ENCODE results near the gene KATNAL1.

Gene KATNAL1

DNA sequence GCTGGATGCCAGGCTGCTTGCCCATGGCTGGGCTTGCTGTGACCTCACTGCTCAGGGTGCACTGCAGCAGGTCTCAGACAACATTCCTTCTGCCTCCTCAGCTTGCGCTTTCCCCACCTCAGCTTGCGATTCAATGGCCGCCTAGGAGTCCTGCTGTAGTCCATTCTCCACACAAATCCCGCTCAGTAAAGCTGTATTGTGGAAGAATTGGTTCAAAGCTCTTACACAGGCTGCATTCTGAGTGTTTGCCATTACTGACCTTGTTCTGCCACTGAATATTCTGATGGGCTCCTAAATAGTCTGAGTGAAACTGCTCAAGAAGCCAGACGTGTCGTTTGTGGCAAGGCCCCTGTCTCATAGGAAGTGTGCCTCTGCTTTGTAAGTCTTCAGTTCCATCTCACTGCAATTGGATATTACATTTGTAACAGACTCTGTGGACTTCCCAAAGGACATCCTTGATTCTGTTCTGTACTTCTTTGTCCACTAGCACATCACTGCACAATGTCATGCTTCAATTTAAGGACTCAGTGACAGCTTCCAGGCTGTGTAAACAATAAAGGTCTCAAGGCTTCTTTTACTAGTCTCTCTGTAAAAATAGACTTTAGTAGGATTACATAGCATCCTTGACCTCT lies 49.8 kb downstream of the KATNAL1 start:
- ChIA-PET POLR2A (no interaction called here), CTCF (interaction anchor here (0.8 to 1.1 kb wide), 2 partner anchors 67 to 187 kb away, joined by 3 read pairs; no protein-coding TSS in a partner anchor)
- TF ChIP-seq, protein P1, sequence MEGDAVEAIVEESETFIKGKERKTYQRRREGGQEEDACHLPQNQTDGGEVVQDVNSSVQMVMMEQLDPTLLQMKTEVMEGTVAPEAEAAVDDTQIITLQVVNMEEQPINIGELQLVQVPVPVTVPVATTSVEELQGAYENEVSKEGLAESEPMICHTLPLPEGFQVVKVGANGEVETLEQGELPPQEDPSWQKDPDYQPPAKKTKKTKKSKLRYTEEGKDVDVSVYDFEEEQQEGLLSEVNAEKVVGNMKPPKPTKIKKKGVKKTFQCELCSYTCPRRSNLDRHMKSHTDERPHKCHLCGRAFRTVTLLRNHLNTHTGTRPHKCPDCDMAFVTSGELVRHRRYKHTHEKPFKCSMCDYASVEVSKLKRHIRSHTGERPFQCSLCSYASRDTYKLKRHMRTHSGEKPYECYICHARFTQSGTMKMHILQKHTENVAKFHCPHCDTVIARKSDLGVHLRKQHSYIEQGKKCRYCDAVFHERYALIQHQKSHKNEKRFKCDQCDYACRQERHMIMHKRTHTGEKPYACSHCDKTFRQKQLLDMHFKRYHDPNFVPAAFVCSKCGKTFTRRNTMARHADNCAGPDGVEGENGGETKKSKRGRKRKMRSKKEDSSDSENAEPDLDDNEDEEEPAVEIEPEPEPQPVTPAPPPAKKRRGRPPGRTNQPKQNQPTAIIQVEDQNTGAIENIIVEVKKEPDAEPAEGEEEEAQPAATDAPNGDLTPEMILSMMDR (IDR thresholded peaks at IDR 0.05; ENCODE audit: insufficient read depth, low read length, missing control alignments): no peak
- no peak overlapping the region for H3K4me3 ChIP-seq (ENCODE audit: low read depth, low read length)
- DNase-seq (ENCODE audit: low read depth, low spot score): no peak

DNA sequence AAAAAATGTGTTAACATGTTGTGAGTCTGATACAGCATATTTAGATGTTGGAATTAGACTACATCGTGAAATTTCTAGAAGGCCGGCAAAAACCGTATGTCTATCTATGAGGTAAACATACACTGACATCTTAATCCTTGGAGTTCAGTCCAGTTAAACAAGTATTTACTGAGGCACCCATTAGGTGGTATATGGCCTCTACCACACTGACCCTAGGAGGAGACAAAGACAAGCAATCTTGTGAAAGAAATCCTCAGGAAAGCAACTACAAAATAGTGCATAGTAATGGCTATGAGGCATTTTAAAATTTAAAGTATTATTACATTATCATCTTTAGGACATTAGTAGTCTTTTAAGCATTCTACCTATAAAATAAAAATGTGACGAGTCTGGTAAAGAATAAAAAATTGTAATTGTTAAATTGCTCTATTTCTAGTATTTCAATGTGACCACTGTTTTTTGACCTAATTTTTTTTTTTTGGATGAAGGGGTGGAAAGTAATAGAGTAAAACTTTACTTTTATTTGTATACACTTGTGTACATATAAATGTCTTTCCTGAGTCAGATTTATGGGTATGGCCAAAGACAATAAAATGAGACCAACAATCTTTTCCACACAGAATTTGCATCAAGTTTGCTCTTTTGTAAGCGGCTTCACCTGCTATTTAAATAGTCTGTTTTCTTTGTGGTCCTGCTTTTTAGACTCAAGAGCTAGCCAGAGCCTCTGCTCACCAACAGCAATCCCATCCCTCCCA lies 50.5 kb downstream of the KATNAL1 start:
- CTCF ChIA-PET: interaction anchor here (0.8 to 1.7 kb wide), 5 partner anchors 67 to 535 kb away, joined by 3 to 11 read pairs (median 3); no protein-coding TSS in a partner anchor
- TF ChIP-seq, protein P1 (IDR thresholded peaks at IDR 0.05; ENCODE audit: insufficient read depth, low read length, missing control alignments): no peak
- POLR2A ChIA-PET: no interaction called here
- DNase-seq (ENCODE audit: low read depth, low spot score): no peak
- H3K4me3 ChIP-seq (ENCODE audit: low read depth, low read length): no peak overlapping the region

DNA sequence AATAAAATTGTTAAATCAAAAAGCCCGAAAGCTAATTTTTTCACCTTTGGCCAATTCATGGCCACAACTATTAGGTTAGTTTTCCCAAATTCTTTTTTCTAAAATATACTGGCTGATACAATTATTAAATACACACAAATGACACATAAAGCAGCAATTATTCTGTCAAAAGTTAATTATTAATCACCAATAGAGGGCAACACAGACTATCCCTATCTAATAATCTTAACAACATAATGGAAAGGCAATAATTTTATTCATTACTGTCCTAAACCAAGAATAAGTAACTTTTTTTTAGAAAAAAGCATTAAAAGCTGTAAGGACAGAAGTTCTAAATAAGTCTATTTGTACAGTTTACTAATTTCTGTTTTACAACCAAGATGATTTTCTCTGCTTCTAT lies 51.7 kb downstream of the KATNAL1 start:
- TF ChIP-seq, protein P1 (IDR thresholded peaks at IDR 0.05; ENCODE audit: insufficient read depth, low read length, missing control alignments): no peak
- CTCF ChIA-PET: interaction anchor here (0.9 to 1.7 kb wide), 5 partner anchors 13 to 536 kb away, joined by 3 to 11 read pairs (median 3); no protein-coding TSS in a partner anchor
- H3K4me3 ChIP-seq (ENCODE audit: low read depth, low read length): no peak overlapping the region
- no peak for DNase-seq (ENCODE audit: low read depth, low spot score)
- POLR2A ChIA-PET: no interaction called here

DNA sequence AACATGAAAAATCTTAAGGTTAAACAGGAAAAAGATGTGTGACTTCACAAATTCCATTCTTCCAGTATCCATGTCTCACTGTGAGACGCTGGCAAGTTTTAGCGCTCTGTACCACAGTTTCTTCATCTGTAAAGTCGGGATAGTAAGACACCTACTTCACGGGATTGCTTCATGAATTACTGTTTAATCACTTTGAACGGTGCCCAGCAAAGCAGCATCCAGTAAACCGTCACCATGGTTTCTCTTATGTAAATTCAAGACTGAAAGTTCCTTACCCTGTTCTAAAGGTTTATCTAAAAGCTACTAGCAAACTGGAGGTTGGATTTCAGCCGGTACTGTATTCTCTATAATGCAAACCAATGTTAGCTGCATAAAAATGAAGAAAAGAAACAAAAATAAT lies 53.5 kb downstream of the KATNAL1 start:
- POLR2A ChIA-PET: no interaction called here
- no peak for DNase-seq (ENCODE audit: low read depth, low spot score)
- H3K4me3 ChIP-seq (ENCODE audit: low read depth, low read length): no peak overlapping the region
- TF ChIP-seq, protein P1 (IDR thresholded peaks at IDR 0.05; ENCODE audit: insufficient read depth, low read length, missing control alignments): no peak
- CTCF ChIA-PET: interaction anchor here (0.6 to 0.7 kb wide), 2 partner anchors 98 to 1025 kb away, joined by 3 read pairs; no protein-coding TSS in a partner anchor

DNA sequence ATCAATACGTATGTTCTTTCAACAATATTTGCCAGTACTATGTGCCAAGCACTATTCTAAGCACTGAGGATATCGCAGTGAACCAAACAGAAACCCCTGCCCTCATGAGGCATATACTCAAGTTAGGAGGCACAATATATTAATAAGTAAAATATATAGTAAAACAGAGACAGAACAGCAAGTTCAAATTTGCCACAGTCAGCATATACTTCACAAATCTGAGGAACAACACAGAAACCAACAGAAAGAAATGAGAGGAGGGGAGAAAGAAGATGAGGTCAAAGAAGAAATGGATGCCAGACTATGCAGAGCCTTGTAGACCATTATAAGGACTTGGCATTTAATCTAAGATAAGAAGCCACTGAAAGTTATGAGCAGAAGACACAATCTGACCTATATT lies 59.9 kb downstream of the KATNAL1 start:
- ChIA-PET POLR2A (no interaction called here), CTCF (no interaction called here)
- H3K4me3 ChIP-seq (ENCODE audit: low read depth, low read length): no peak overlapping the region
- TF ChIP-seq, protein P1 (IDR thresholded peaks at IDR 0.05; ENCODE audit: insufficient read depth, low read length, missing control alignments): no peak
- no peak for DNase-seq (ENCODE audit: low read depth, low spot score)

DNA sequence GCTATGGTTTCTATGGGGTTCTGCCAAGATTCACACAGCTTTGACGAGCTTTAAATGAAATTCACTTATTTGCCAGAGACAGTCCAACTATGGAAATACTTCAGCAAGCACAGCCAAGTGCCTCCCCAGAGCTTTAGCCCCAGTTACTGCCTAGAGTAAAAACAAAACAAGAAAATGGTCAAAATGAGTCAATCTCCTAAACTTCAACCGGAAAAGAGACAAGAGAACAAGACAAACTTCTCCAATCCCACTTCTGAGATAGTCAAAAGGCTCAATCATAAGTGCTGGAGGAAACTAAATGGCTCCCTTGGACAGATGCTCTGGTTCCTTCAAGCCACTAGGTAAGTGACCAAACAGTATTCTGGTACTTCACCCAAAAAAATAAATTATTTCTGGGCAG lies 65.8 kb downstream of the KATNAL1 start:
- POLR2A ChIA-PET: no interaction called here
- H3K4me3 ChIP-seq (ENCODE audit: low read depth, low read length): no peak overlapping the region
- CTCF ChIA-PET: no interaction called here
- no peak for DNase-seq (ENCODE audit: low read depth, low spot score)
- TF ChIP-seq, protein P1 (IDR thresholded peaks at IDR 0.05; ENCODE audit: insufficient read depth, low read length, missing control alignments): no peak
